ENCODE data around the gene MBD5. TPM values are rescaled to one million over a fixed set of nuclear protein-coding genes. Genes with fewer than 3 reads are reported as not detected.

MBD5 gene
- 14.5 and 25.9 TPM in 2 replicates for total RNA-seq

DNA sequence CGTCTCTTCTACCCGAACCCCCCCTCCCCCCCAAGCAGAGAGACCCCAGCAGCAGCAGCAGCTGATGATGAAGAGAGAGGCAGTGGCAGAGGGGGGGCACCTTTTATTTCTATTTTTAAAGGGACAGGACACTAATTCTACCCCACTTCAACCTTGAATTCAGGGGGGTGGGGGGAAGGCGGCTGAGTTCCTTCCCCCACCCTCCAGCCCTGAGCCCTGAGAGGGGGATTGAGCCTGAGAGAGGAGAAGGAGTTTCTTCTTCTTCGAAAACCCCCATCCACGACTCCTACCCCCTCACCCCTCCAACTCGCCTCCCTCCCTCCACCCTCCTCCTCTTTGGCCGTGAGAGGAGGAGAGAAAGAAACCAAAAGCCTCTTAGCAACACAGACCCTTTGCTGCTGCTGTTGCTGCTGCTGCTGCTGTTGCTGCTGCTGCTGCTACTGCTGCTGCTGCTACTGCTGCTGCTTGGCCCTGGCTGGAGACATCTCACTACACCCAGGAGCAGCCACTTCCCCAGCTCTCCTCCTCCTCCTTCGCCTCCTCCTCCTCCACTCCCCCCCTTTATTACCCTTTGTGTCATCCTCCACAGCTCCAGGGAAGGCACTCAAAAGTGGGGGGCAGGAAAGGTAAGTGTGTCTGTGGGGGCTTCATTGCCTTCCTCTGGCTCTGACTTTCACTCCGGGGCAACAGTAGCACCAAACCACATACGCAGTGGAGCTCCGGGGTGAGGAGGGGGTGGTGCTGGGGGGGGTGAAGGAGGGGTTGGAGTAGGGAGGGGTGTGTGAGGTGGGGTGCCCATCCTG lies at the start of gene MBD5:
Gene MBD5 (plus strand): TSS at position 33 of the 803 bp plus-strand sequence.
- Histone ChIP-seq H3K4me3 (ENCODE audit: low read depth, low read length) (peak within 1 kb of the TSS; percentile 82), H3K27me3 (ENCODE audit: control insufficient read depth, insufficient read depth, low read length) (no peaks in the 10 kb centered on the region), H3K36me3 (ENCODE audit: control insufficient read depth, insufficient read depth, low read length) (no peaks in the 10 kb centered on the region)
- TF ChIP-seq, protein P1, sequence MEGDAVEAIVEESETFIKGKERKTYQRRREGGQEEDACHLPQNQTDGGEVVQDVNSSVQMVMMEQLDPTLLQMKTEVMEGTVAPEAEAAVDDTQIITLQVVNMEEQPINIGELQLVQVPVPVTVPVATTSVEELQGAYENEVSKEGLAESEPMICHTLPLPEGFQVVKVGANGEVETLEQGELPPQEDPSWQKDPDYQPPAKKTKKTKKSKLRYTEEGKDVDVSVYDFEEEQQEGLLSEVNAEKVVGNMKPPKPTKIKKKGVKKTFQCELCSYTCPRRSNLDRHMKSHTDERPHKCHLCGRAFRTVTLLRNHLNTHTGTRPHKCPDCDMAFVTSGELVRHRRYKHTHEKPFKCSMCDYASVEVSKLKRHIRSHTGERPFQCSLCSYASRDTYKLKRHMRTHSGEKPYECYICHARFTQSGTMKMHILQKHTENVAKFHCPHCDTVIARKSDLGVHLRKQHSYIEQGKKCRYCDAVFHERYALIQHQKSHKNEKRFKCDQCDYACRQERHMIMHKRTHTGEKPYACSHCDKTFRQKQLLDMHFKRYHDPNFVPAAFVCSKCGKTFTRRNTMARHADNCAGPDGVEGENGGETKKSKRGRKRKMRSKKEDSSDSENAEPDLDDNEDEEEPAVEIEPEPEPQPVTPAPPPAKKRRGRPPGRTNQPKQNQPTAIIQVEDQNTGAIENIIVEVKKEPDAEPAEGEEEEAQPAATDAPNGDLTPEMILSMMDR (IDR thresholded peaks at IDR 0.05; ENCODE audit: insufficient read depth, low read length, poor library complexity, severe bottlenecking), result no peak
- no peak for DNase-seq (ENCODE audit: low read depth)

DNA sequence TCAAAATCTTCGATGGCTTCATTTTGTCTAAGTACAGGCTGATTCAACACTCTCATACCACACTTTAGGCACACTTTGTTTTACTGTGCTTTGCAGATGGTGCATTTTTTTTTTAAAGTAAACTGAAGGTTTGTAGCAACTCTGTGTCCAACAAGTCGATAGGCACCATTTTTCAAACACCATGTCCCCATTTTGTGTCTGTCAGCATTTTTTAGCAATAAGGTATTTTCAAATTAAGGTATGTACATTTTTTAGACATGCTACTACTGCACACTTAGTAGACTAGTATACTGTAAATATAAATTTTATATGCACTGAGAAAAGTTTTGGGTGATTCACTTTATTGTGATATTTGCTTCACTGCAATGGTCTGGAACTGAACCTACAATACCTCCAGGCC lies 44.8 kb upstream of the MBD5 start:
- H3K27me3 ChIP-seq (ENCODE audit: control insufficient read depth, insufficient read depth, low read length), result no peaks in the 10 kb centered on the region
- no peak for DNase-seq (ENCODE audit: low read depth)
- H3K36me3 ChIP-seq (ENCODE audit: control insufficient read depth, insufficient read depth, low read length), result no peaks in the 10 kb centered on the region
- TF ChIP-seq, protein P1 (IDR thresholded peaks at IDR 0.05; ENCODE audit: insufficient read depth, low read length, poor library complexity, severe bottlenecking), result no peak
- no peak overlapping the region for H3K4me3 ChIP-seq (ENCODE audit: low read depth, low read length)

DNA sequence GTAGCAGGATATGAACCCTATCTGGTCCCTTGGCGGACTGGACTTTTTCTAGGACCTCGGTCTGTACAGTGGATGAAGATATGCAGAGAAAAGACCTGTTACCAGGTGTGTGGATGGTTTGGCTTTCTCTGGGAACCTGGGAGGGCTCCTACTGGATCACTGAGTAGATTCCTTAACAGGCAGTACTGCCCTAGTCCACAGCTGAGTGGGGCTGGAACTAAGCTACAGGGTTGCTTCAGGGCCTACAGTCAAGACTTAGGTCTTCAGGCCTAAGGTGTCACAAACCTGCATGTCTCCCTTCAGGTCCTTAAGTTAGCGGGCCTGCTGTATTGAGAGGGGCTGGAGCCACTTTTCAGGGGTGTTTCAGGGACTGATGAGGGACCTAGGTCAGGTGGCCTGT lies 43.2 kb upstream of the MBD5 start:
- TF ChIP-seq, protein P1 (IDR thresholded peaks at IDR 0.05; ENCODE audit: insufficient read depth, low read length, poor library complexity, severe bottlenecking), result no peak
- no peaks in the 10 kb centered on the region for H3K27me3 ChIP-seq (ENCODE audit: control insufficient read depth, insufficient read depth, low read length)
- H3K4me3 ChIP-seq (ENCODE audit: low read depth, low read length), result no peak overlapping the region
- DNase-seq (ENCODE audit: low read depth), result no peak
- H3K36me3 ChIP-seq (ENCODE audit: control insufficient read depth, insufficient read depth, low read length), result no peaks in the 10 kb centered on the region

DNA sequence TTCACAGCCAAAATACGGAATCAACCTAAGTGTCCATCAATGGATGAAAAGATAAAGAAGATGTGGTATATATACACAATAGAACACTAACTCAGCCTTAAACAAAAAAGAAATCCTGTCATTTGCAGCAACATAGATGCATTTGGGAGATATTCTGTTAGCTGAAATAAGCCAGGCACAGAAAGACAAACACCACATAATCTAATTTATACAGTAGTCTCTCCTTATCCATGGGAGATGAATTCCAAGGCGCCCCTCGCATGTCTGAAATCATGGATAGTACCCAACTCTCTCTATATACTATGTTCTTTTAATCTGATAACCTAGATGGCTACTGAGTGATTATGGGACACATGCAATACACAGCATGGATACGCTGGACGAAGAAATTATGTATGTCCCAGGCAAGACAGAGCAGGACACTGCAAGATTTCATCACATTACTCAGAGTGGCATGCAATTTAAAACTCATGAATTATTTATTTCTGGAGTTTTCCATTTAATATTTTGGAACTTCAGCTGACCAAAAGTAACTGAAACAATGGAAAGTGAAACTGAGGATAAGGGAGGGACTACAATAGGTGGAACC lies 39.9 kb upstream of the MBD5 start:
- Histone ChIP-seq H3K36me3 (ENCODE audit: control insufficient read depth, insufficient read depth, low read length) (no peaks in the 10 kb centered on the region), H3K27me3 (ENCODE audit: control insufficient read depth, insufficient read depth, low read length) (no peaks in the 10 kb centered on the region), H3K4me3 (ENCODE audit: low read depth, low read length) (no peak overlapping the region)
- TF ChIP-seq, protein P1 (IDR thresholded peaks at IDR 0.05; ENCODE audit: insufficient read depth, low read length, poor library complexity, severe bottlenecking), result no peak
- no peak for DNase-seq (ENCODE audit: low read depth)

DNA sequence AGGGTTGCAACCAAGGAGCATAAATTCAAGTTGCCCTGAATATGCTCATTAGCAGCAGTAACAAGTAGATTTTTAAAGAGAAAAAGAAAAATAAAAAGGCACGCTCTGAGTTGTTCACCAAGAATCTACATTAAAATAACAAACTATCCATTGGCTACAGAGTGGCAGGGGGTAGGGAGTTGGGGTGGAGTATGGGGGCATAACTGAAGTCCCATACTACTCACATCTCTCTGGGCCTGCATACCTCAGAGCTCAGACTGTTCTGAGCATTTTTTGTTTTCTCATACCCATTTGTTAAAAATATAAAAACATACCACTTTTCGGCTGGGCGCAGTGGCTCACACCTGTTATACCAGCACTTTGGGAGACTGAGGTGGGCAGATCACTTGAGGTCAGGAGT lies 31.8 kb upstream of the MBD5 start:
- TF ChIP-seq, protein P1 (IDR thresholded peaks at IDR 0.05; ENCODE audit: insufficient read depth, low read length, poor library complexity, severe bottlenecking), result no peak
- no peaks in the 10 kb centered on the region for H3K36me3 ChIP-seq (ENCODE audit: control insufficient read depth, insufficient read depth, low read length)
- no peaks in the 10 kb centered on the region for H3K27me3 ChIP-seq (ENCODE audit: control insufficient read depth, insufficient read depth, low read length)
- no peak for DNase-seq (ENCODE audit: low read depth)
- no peak overlapping the region for H3K4me3 ChIP-seq (ENCODE audit: low read depth, low read length)

All from kidney epithelial cell (primary cell).